Measurements from ENCODE around the gene TSPAN31. TPM values are rescaled to one million over a fixed set of nuclear protein-coding genes. Genes with fewer than 3 reads are reported as not detected.

The TSPAN31 gene
- total RNA-seq, 1 donor from 2014 or later, result 34.8 TPM

DNA sequence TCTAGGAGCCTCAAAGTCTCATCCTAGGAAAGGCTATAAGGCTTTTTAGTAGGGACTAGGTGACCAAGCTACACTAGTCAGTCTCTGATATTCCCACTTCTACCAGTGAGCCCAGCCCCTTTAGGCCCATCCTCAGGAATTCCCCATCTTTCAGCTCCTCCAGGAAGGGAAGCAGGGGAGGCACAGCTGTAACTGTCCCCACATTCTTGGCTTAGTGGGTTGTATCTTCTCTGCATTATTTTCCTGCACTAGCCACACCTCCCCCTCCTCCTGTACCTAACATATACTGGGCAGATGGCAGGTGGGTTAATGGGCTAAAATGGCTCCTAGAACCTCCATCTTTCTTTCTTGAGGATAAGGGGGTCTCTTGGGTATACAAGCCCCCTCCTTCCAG is 22.5 kb downstream of the TSPAN31 start:
- DNase-seq (ENCODE audit: extremely low spot score, unreplicated experiment), result no peak
- H3K9me3 Mint-ChIP-seq, result no peaks in the 10 kb centered on the region
- no peak overlapping the region for H3K27ac Mint-ChIP-seq
- H3K4me1 Mint-ChIP-seq (ENCODE audit: unreplicated experiment), result peaks cover 22% of the 10 kb centered on the region
- peaks cover 22% of the 10 kb centered on the region for H3K36me3 Mint-ChIP-seq
- no peak overlapping the region for H3K4me3 Mint-ChIP-seq
- no peak for TF ChIP-seq CTCF (conservative IDR thresholded peaks at IDR 0.05)
- H3K27me3 Mint-ChIP-seq, result peaks cover 62% of the 10 kb centered on the region

GRCh38 chr12:57767876-57768275 is 23.0 kb downstream of the TSPAN31 start:
- peaks cover 56% of the 10 kb centered on the region for H3K27me3 Mint-ChIP-seq
- H3K4me3 Mint-ChIP-seq, result no peak overlapping the region
- no peak for TF ChIP-seq CTCF (conservative IDR thresholded peaks at IDR 0.05)
- no peaks in the 10 kb centered on the region for H3K9me3 Mint-ChIP-seq
- H3K36me3 Mint-ChIP-seq, result peaks cover 22% of the 10 kb centered on the region
- H3K4me1 Mint-ChIP-seq (ENCODE audit: unreplicated experiment), result peaks cover 24% of the 10 kb centered on the region
- no peak overlapping the region for H3K27ac Mint-ChIP-seq
- DNase-seq (ENCODE audit: extremely low spot score, unreplicated experiment), result no peak

- Mint-ChIP-seq H3K36me3 (peaks cover 19% of the 10 kb centered on the region), H3K9me3 (no peaks in the 10 kb centered on the region), H3K4me3 (peak overlapping the region; percentile 71), H3K4me1 (ENCODE audit: unreplicated experiment) (peaks cover 26% of the 10 kb centered on the region), H3K27ac (peak overlapping the region; percentile 19), H3K27me3 (peaks cover 39% of the 10 kb centered on the region)
- DNase-seq (ENCODE audit: extremely low spot score, unreplicated experiment), result no peak
- no peak for TF ChIP-seq CTCF (conservative IDR thresholded peaks at IDR 0.05)
Measured at GRCh38 chr12:57769594-57769993, 24.8 kb downstream of the TSPAN31 start.

DNA sequence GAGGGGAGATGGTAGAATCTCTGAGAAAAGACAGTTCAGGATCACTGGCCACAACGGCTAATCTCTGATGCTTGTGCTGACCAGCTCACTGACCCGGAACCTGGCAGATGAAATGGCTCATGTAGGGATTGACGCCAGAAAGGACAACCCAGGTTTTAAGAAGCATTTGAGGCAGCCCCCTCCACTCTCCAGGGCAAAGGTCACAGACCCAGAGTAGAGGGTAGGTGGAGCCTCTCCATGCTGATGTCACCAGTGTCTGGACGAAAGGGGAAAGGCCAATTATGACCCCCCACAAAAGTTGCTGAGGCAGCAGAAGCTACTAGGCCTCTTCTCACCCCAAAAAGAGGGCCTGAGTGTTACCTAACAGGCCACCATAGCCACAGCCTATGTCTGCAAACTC is 25.9 kb downstream of the TSPAN31 start:
- Mint-ChIP-seq H3K9me3 (no peaks in the 10 kb centered on the region), H3K27ac (no peak overlapping the region), H3K4me3 (peak overlapping the region; percentile 99), H3K4me1 (ENCODE audit: unreplicated experiment) (peaks cover 26% of the 10 kb centered on the region), H3K27me3 (peaks cover 28% of the 10 kb centered on the region), H3K36me3 (peaks cover 19% of the 10 kb centered on the region)
- no peak for DNase-seq (ENCODE audit: extremely low spot score, unreplicated experiment)
- no peak for TF ChIP-seq CTCF (conservative IDR thresholded peaks at IDR 0.05)

DNA sequence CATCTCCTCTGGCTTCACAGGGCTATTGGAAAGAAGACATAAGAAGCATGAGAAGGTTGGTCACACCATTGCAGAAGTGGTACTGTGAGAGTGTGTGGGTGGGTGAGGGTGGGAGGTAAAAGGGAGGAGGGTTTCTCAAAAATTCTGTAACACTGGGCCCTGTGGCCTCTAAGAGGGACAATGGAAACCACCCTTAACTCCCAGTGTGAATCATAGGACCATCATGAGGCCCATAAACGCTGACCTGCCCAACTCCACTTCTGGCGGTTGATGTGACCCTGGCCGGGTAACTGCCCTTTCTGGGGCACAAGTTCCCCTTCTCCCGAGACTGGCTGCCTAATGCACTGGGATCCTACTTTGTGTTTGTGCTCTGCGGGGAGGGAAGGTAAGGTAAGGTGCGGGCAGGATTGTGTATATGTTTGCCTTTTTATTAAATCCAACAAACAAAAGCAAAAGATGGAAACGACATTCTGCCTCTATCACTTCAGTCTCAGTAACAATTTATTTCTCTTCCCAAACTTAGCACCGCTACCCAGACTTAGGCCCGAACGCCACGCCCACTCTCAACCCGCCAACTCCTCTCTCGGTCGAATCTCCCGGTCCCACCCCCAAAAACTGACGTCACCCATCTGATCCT is 26.5 kb downstream of the TSPAN31 start:
- Mint-ChIP-seq H3K27ac (peak overlapping the region; percentile 99), H3K27me3 (peaks cover 22% of the 10 kb centered on the region), H3K4me3 (peak overlapping the region; percentile 99), H3K9me3 (no peaks in the 10 kb centered on the region), H3K4me1 (ENCODE audit: unreplicated experiment) (peaks cover 24% of the 10 kb centered on the region), H3K36me3 (peaks cover 19% of the 10 kb centered on the region)
- no peak for TF ChIP-seq CTCF (conservative IDR thresholded peaks at IDR 0.05)
- no peak for DNase-seq (ENCODE audit: extremely low spot score, unreplicated experiment)
